NT2/D1 (cell line): Measurements from ENCODE around the gene C8G.

Experiments used
- YY1 ChIP-seq: IDR thresholded peaks from 2 replicates; pipeline ENCODE4 v1.6.1; 2011; ENCODE audit not compliant: insufficient read length, insufficient read depth
- ZNF274 ChIP-seq: IDR thresholded peaks from 2 replicates; pipeline ENCODE4 v1.6.1; 2011; ENCODE audit warnings: mild to moderate bottlenecking, low read depth, low read length

GRCh38 chr9:136942881-136943230, 2.2 kb upstream of the C8G start:
- TF ChIP-seq YY1 (no peak), ZNF274 (no peak)
